AML-193 (cell line): Measurements from ENCODE around the gene TBX2.

ENCODE experiments used
- DNase-seq, 2 experiments: peaks; one replicate each; lab custom pipeline; 2025; lab: John Stamatoyannopoulos, UW

The TBX2 gene

GRCh38 chr17:61387511-61388305, 11.9 kb upstream of the TBX2 start:
- DNase-seq = no peak

- no peak for DNase-seq
These were observed 10.9 kb upstream of the TBX2 start for GRCh38 chr17:61388561-61389356.

- peak; percentile 32 to 40 for DNase-seq
These were observed 9.8 kb upstream of the TBX2 start for GRCh38 chr17:61389670-61390478.

- no peak for DNase-seq
These were observed 9.2 kb upstream of the TBX2 start for GRCh38 chr17:61390479-61390791.

- no peak for DNase-seq
These were observed 7.9 kb upstream of the TBX2 start for GRCh38 chr17:61391595-61392291.

- no peak for DNase-seq
These were observed 7.0 kb upstream of the TBX2 start for GRCh38 chr17:61392679-61393078.

GRCh38 chr17:61393550-61393903, 6.1 kb upstream of the TBX2 start:
- no peak for DNase-seq

GRCh38 chr17:61393904-61394629, 5.6 kb upstream of the TBX2 start:
- no peak for DNase-seq

GRCh38 chr17:61394630-61395408, 4.8 kb upstream of the TBX2 start:
- no peak for DNase-seq

- no peak for DNase-seq
These were observed 4.1 kb upstream of the TBX2 start for GRCh38 chr17:61395409-61395982.

- DNase-seq = no peak
These were observed 3.6 kb upstream of the TBX2 start for GRCh38 chr17:61395983-61396585.

- DNase-seq = no peak
These were observed 3.0 kb upstream of the TBX2 start for GRCh38 chr17:61396586-61397085.

GRCh38 chr17:61397086-61397842, 2.4 kb upstream of the TBX2 start:
- no peak for DNase-seq

- DNase-seq = no peak
These were observed 917 bp upstream of the TBX2 start for GRCh38 chr17:61398721-61399130.

- no peak for DNase-seq
These were observed 548 bp downstream of the TBX2 start for GRCh38 chr17:61400066-61400716.

- no peak for DNase-seq
These were observed 1.2 kb downstream of the TBX2 start for GRCh38 chr17:61400717-61401388.

GRCh38 chr17:61401389-61402072, 1.9 kb downstream of the TBX2 start:
- no peak for DNase-seq
